ENCODE results near the gene CAMK1D. TPM values are rescaled to one million over a fixed set of nuclear protein-coding genes. Genes with fewer than 3 reads are reported as not detected.

Gene CAMK1D
- total and polyA plus RNA-seq, 2 donors (not counting 3 experiments of a cell fraction or from before 2014, with no cell fraction given): 0.37 to 4.2 TPM

DNA sequence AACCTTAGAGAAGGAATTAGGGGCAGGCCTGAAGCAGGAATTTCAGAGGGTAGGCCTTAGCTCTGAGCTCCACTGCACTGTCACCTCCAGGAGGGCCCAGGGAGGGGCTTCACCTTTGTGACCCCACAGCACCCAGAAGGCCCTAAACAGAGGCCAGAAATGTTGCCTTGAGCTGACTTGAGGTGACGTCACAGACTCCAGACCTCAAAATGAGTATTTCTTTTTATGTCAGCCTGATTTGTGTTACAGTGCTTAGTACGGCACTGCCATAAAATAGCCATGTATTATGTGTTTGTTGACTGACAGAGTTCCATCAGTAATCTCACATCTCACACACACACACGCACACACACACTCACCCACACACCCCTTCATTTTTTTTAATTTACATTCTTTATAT lies 440.9 kb downstream of the CAMK1D start:
- no peak overlapping the region for H2AFZ ChIP-seq (ENCODE audit: low read depth, low read length)
- H3K9me3 ChIP-seq (replicated peaks; ENCODE audit: control insufficient read depth, insufficient read depth, low read length): no peaks in the 10 kb centered on the region
- no peak overlapping the region for H3K27ac ChIP-seq (ENCODE audit: insufficient read depth, low read depth, low read length)
- H3K27me3 ChIP-seq (ENCODE audit: control insufficient read depth in 2 of 2, insufficient read depth in 2 of 2, low read length in 2 of 2): no peaks in the 10 kb centered on the region
- ChIA-PET POLR2A (no interaction called here), CTCF (no interaction called here)
- dilution Hi-C loops (cut with MboI; ENCODE audit: extremely low pct_ligation_motif_present, low sequenced_read_pairs) (no loop called here), intact Hi-C loops (cut with micrococcal nuclease) (no loop called here)
- H4K20me1 ChIP-seq (replicated peaks; ENCODE audit: control insufficient read depth, extremely low read depth, insufficient read depth, low read length): no peaks in the 10 kb centered on the region
- DNase-seq (ENCODE audit: low read depth, low spot score): no peak
- BruUV-seq (replicated peaks): no TSS peak
- no peaks in the 10 kb centered on the region for H3K4me1 ChIP-seq (ENCODE audit: control insufficient read depth, extremely low read depth, insufficient read depth, low read length)
- no peaks in the 10 kb centered on the region for H3K36me3 ChIP-seq (ENCODE audit: control insufficient read depth in 2 of 2, extremely low read depth in 1 of 2, insufficient read depth in 2 of 2, low read length in 2 of 2)
- H3K79me2 ChIP-seq (ENCODE audit: control insufficient read depth, insufficient read depth, low read length): no peaks in the 10 kb centered on the region
- H3K9me1 ChIP-seq (replicated peaks; ENCODE audit: control insufficient read depth, extremely low read depth, insufficient read depth, low read length): no peaks in the 10 kb centered on the region
- no peak for FAIRE-seq
- H3K9ac ChIP-seq (replicated peaks; ENCODE audit: extremely low read depth, insufficient read depth, low read length): no peak overlapping the region
- no peak overlapping the region for H3K4me3 ChIP-seq (replicated peaks in 1 of 3; ENCODE audit: insufficient read depth in 1 of 3, low read depth in 1 of 3, low read length in 3 of 3)
- TF ChIP-seq, protein P1, sequence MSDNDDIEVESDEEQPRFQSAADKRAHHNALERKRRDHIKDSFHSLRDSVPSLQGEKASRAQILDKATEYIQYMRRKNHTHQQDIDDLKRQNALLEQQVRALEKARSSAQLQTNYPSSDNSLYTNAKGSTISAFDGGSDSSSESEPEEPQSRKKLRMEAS (IDR thresholded peaks at IDR 0.05; ENCODE audit: insufficient read depth, insufficient read length): no peak
- no peak for TF ChIP-seq GATA2 (IDR thresholded peaks at IDR 0.05; ENCODE audit: insufficient read depth, insufficient read length, low read depth, low read length)
- no peak for TF ChIP-seq MYC (IDR thresholded peaks at IDR 0.05; ENCODE audit: low read depth, low read length)
- no peak for TF ChIP-seq POLR2AphosphoS5 (IDR thresholded peaks at IDR 0.05; ENCODE audit: insufficient read depth, low read depth, low read length)
- TF ChIP-seq, protein P2, sequence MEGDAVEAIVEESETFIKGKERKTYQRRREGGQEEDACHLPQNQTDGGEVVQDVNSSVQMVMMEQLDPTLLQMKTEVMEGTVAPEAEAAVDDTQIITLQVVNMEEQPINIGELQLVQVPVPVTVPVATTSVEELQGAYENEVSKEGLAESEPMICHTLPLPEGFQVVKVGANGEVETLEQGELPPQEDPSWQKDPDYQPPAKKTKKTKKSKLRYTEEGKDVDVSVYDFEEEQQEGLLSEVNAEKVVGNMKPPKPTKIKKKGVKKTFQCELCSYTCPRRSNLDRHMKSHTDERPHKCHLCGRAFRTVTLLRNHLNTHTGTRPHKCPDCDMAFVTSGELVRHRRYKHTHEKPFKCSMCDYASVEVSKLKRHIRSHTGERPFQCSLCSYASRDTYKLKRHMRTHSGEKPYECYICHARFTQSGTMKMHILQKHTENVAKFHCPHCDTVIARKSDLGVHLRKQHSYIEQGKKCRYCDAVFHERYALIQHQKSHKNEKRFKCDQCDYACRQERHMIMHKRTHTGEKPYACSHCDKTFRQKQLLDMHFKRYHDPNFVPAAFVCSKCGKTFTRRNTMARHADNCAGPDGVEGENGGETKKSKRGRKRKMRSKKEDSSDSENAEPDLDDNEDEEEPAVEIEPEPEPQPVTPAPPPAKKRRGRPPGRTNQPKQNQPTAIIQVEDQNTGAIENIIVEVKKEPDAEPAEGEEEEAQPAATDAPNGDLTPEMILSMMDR (IDR thresholded peaks at IDR 0.05; ENCODE audit: extremely low read depth in 1 of 2, insufficient read depth in 1 of 2, low read depth in 1 of 2, low read length in 2 of 2): no peak
- TF ChIP-seq EZH2 (IDR thresholded peaks at IDR 0.05; ENCODE audit: borderline replicate concordance, low read depth, low read length, severe bottlenecking): no peak
- TF ChIP-seq POLR2A (IDR thresholded peaks at IDR 0.05; ENCODE audit: low read depth, low read length): no peak
- TF ChIP-seq JUN (IDR thresholded peaks at IDR 0.05; ENCODE audit: borderline replicate concordance, insufficient read depth, insufficient read length, low read depth): no peak
- no peak for TF ChIP-seq FOS (IDR thresholded peaks at IDR 0.05; ENCODE audit: borderline replicate concordance, insufficient read depth, low read length)
- no peak overlapping the region for H3K4me2 ChIP-seq (ENCODE audit: insufficient read depth, low read length)

Data from endothelial cell of umbilical vein (primary cell).